GM18505 (cell line): ENCODE results near the gene USP11.
"Not testable (repeated sequence)": the region's sequence is repeated elsewhere in the genome, so short reads cannot be mapped to it uniquely, and the experiment has no call there.

Experiments
- ATAC-seq: cut with Tn5 transposase; IDR thresholded peaks from one replicate; pipeline ENCODE4 v1.9.1; 2021; ENCODE audit not compliant: unreplicated experiment
- POLR2A ChIP-seq: IDR thresholded peaks from 4 replicates; pipeline ENCODE4 v1.6.1; 2011; ENCODE audit warnings: borderline replicate concordance; ENCODE audit not compliant: insufficient read depth, insufficient read length; ENCODE audit errors: extremely low read depth

USP11 gene

GRCh38 chrX:47233333-47234113, 714 bp downstream of the USP11 start:
- peak; percentile 84 for ATAC-seq
- TF ChIP-seq POLR2A = peak; percentile 56

DNA sequence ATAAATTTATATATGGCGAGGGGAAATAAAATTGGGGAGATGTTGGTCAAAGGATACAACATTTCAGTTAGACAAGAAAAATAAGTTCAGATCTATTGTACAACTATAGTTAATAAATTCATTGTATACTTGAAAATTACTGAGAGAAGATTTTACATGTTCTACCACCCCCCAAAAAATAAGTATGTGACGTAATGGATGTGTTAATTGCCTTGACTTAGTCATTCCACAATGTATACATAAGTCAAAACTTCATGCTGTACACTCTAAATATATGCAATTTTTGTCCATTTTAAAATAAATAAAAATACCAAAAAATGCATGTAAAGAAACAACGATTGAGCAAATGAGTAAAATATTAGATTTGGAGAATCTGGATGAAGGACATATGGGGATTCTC, 1.8 kb downstream of the USP11 start:
- TF ChIP-seq POLR2A = no peak
- ATAC-seq = no peak

- no peak for TF ChIP-seq POLR2A
- ATAC-seq = no peak
Observed at GRCh38 chrX:47235691-47236103, 2.9 kb downstream of the USP11 start.

DNA sequence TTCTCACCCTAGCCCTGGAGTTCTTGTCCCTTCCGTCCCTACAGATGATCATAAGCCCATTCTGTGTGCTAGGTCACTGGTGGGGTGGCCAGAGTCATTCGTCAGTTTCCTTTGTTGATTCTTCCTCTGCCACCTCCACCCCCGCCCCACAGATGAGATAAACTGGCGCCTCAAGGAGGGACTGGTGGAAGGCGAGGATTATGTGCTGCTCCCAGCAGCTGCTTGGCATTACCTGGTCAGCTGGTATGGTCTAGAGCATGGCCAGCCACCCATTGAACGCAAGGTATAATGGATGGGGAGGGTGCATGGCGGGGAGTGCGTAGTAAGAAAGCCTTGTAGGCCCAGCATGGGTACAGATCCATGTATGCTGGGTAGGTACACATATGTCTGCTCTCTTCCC, 6.4 kb downstream of the USP11 start:
- no peak for ATAC-seq
- no peak for TF ChIP-seq POLR2A

GRCh38 chrX:47239898-47240545, 7.2 kb downstream of the USP11 start:
- no peak for ATAC-seq
- no peak for TF ChIP-seq POLR2A

GRCh38 chrX:47240619-47241018, 7.8 kb downstream of the USP11 start:
- no peak for TF ChIP-seq POLR2A
- no peak for ATAC-seq

DNA sequence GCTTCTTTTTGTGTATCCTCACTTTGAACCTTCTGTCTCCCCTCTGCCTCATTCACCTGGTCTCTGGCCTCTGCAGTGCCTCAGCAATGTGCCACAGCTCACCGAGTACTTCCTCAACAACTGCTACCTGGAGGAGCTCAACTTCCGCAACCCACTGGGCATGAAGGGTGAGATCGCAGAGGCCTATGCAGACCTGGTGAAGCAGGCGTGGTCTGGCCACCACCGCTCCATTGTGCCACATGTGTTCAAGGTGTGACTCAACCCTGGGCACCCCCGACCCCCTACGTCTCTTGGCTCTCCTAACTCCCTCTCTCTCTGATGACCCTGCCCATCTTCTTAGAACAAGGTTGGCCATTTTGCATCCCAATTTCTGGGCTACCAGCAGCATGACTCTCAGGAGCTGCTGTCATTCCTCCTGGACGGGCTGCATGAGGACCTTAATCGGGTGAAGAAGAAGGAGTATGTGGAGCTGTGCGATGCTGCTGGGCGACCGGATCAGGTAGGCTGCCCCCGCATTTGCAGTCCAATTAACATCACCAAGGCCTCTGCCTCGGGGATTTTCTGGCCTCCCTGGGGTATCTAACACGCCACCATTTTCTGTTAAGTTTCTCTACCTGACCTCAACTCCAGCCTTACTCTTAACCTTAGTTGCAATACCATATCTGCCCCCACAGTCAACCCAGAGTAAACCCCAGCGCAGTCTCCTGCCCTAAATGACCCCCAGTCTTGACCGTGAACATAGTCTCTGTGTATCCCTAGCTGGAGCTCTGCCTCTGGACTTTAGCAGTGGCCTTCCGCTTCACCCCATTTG, 8.6 kb downstream of the USP11 start:
- TF ChIP-seq POLR2A = no peak
- no peak for ATAC-seq

- TF ChIP-seq POLR2A = no peak
- no peak for ATAC-seq
Observed at GRCh38 chrX:47242321-47242720, 9.5 kb downstream of the USP11 start.

DNA sequence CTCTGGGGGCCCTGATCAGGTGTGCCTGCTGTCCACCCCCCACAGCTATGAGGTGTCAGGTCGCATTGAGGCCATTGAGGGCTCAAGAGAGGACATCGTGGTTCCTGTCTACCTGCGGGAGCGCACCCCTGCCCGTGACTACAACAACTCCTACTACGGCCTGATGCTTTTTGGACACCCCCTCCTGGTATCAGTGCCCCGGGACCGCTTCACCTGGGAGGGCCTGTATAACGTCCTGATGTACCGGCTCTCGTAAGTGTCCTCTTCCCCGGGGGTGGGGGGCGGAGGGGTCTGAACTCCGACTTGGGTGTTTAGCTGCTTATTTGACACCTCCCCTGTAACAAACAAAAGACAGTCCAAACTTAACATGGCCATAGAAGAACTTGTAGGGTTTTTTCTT, 10.5 kb downstream of the USP11 start:
- TF ChIP-seq POLR2A = no peak
- ATAC-seq = no peak

- ATAC-seq = no peak
- no peak for TF ChIP-seq POLR2A
Observed at GRCh38 chrX:47244676-47245075, 11.9 kb downstream of the USP11 start.

DNA sequence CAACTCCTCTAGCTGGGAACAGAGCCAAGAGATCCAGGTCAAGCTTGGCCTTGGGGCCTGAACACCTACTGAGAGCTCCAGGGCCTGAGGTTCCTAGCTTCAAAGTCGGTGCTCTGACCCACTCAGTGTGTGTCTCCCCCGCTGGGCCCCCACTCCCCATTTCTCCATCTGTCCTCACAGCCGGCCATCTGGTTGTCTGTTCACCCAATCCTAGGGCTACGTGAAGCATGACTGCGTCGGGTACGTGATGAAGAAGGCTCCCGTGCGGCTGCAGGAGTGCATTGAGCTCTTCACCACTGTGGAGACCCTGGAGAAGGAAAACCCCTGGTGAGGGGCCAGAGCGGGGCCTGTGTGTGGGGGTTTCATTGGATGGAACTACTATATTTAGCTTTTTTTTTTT, 12.3 kb downstream of the USP11 start:
- ATAC-seq = no peak
- no peak for TF ChIP-seq POLR2A

GRCh38 chrX:47247206-47247998, 14.6 kb downstream of the USP11 start:
- no peak for ATAC-seq
- TF ChIP-seq POLR2A = no peak

DNA sequence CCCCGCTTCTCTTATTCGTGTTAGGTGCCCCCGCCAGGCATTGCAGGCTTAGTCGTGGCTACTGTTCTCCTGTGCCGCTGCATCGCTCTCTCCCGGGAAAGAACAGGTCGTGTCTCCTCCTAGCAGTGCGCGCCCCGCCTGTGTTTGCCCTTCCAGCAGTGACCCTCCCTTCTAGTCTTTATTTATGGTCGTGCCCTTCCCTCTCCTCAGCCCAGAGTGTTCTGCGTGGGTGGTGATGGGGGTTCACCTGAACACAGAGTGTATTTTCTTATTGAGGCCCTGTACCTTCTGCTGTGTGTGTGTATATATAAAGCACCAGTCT, 15.2 kb downstream of the USP11 start:
- TF ChIP-seq POLR2A = no peak
- no peak for ATAC-seq

DNA sequence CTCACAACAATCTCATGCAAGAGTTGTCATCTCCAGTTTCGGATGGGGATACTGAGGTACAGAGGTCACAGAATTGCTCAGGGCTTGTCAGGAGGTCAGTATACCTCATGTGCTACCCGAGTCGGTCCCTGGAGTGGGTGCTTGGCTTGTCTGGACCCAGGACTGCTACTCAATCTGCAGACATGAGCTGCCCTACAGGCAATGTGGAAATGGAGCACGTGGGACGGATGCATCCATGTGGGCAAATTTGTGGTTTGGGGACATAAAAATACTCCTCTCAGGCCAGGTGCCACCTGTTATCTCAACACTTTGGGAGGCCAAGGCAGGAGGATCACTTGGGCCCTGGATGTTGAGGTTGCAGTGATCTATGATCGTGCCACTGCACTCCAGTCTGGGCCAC, 15.8 kb downstream of the USP11 start:
- ATAC-seq = no peak
- TF ChIP-seq POLR2A = no peak

DNA sequence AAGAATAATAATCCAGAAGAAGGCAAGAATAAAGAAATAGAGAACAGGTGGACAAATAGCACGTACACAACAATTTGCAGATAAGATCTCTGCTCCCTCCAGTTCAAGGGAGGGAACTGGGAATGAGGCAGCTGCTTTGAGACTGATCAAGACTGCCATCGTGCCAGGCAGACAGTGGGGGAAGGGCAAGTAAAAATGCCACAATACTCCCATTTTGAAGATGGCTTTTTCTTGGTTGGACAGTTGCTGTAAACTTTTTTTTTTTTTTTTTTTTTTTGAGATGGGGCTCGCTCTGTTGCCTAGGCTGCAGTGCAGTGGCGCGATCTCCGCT, 17.2 kb downstream of the USP11 start:
- no peak for ATAC-seq
- no peak for TF ChIP-seq POLR2A

- not testable (repeated sequence) for ATAC-seq
Observed at GRCh38 chrX:47257620-47258019, 24.8 kb downstream of the USP11 start.
